Karpas-422 (cell line): Measurements from ENCODE around the gene IL1RN. TPM values are rescaled to one million over a fixed set of nuclear protein-coding genes. Genes with fewer than 3 reads are reported as not detected.

Experiments used
- DNase-seq: peaks from one replicate; pipeline ENCODE4 v3.0.0-alpha.2; 2015
- H2AFZ ChIP-seq: fragments of 200-600 bp; sonication (generic); 2 replicates; pipeline ENCODE4 v1.6.1; 2014; ENCODE audit warnings: antibody characterized with exemption, low read length, mixed read lengths
- H3K27ac ChIP-seq: fragments of 200-600 bp; sonication (generic); 2 replicates; pipeline ENCODE4 v1.5.1; 2014; ENCODE audit warnings: mild to moderate bottlenecking, low read length, moderate library complexity
- H3K27me3 ChIP-seq: fragments of 200-600 bp; sonication (generic); 2 replicates; pipeline ENCODE4 v1.6.1; 2014; ENCODE audit warnings: low read length, mixed read lengths
- H3K36me3 ChIP-seq: fragments of 200-600 bp; sonication (generic); 2 replicates; pipeline ENCODE4 v1.6.1; 2014; ENCODE audit warnings: low read length, mixed read lengths; ENCODE audit not compliant: insufficient read depth
- H3K4me1 ChIP-seq: fragments of 200-600 bp; sonication (generic); 2 replicates; pipeline ENCODE4 v1.6.1; 2014; ENCODE audit warnings: mild to moderate bottlenecking, low read length, mixed read lengths
- H3K4me2 ChIP-seq: fragments of 200-600 bp; sonication (generic); 2 replicates; pipeline ENCODE4 v1.6.1; 2014; ENCODE audit warnings: low read length, low read depth, mild to moderate bottlenecking; ENCODE audit not compliant: poor library complexity, severe bottlenecking
- H3K4me3 ChIP-seq: fragments of 200-600 bp; sonication (generic); 2 replicates; pipeline ENCODE4 v1.5.1; 2014; ENCODE audit warnings: mild to moderate bottlenecking, antibody characterized with exemption, low read length, mixed read lengths
- H3K79me2 ChIP-seq: fragments of 200-600 bp; sonication (generic); 2 replicates; pipeline ENCODE4 v1.6.1; 2014; ENCODE audit warnings: mild to moderate bottlenecking, low read length, mixed read lengths
- H3K9ac ChIP-seq: fragments of 200-600 bp; sonication (generic); 2 replicates; pipeline ENCODE4 v1.6.0; 2014; ENCODE audit warnings: low read length
- H3K9me2 ChIP-seq: fragments of 200-600 bp; sonication (generic), shearing (Covaris generic); replicated peaks from 2 replicates; pipeline ENCODE4 v1.6.0; 2014; ENCODE audit warnings: mild to moderate bottlenecking, low read length, moderate library complexity; ENCODE audit not compliant: insufficient read depth
- H3K9me3 ChIP-seq: fragments of 300-700, 200-600 bp; sonication (generic); 2 replicates; pipeline ENCODE4 v1.6.1; 2014; ENCODE audit warnings: low read length, mixed read lengths
- H4K20me1 ChIP-seq: fragments of 200-600 bp; sonication (generic); 2 replicates; pipeline ENCODE4 v1.6.1; 2014; ENCODE audit warnings: mild to moderate bottlenecking, antibody characterized with exemption, low read length, low read depth; ENCODE audit not compliant: insufficient read depth
- total RNA-seq: library from RNA; depleted of rRNA; stranded (reverse); fragments of >200 nt; shearing (Covaris generic); gene quantifications from 2 replicates; pipeline ENCODE4 v1.2.3, GENCODE V29; 2014; ENCODE audit warnings: low replicate concordance; rRNA removed

The IL1RN gene, protein sequence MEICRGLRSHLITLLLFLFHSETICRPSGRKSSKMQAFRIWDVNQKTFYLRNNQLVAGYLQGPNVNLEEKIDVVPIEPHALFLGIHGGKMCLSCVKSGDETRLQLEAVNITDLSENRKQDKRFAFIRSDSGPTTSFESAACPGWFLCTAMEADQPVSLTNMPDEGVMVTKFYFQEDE
- total RNA-seq, result not detected in 2 replicates

DNA sequence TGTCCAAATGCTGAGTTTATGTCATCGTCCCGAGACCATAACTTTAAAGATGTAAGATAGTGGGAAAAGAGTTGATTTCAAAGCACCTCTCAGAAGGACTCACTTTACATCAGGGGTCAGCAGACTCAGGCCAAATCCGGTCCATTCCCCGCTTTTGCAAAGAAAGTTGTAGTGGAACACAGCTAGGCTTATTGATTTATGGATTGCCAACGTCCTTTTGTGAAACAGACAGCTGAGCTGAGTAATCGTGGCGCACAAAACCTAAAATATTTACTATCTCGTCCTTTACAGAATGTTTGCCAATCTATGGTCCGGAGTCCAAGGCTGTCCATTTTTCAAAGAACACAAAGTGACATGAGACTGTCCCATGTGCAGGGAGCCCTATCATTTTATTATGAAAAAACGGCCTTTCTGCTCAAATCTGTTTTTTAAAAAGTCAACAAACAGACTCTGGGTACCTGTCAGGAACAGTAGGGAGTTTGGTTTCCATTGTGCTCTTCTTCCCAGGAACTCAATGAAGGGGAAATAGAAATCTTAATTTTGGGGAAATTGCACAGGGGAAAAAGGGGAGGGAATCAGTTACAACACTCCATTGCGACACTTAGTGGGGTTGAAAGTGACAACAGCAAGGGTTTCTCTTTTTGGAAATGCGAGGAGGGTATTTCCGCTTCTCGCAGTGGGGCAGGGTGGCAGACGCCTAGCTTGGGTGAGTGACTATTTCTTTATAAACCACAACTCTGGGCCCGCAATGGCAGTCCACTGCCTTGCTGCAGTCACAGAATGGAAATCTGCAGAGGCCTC is at the start of gene IL1RN:
TSS of gene IL1RN (plus strand) at position 754 of the 801 bp plus-strand sequence. CDS start at position 781, 27 bp downstream.
- H3K36me3 ChIP-seq, result no peaks in the 10 kb centered on the region
- H3K4me2 ChIP-seq, result no peak within 1 kb of the TSS
- no peak within 1 kb of the TSS for H3K9ac ChIP-seq
- H3K27ac ChIP-seq, result no peak within 1 kb of the TSS
- H3K27me3 ChIP-seq, result no peaks in the 10 kb centered on the region
- no peaks in the 10 kb centered on the region for H3K79me2 ChIP-seq
- no peak within 1 kb of the TSS for H2AFZ ChIP-seq
- no peaks in the 10 kb centered on the region for H4K20me1 ChIP-seq
- no peaks in the 10 kb centered on the region for H3K9me2 ChIP-seq
- no peak for DNase-seq
- H3K4me3 ChIP-seq, result no peak within 1 kb of the TSS
- no peaks in the 10 kb centered on the region for H3K4me1 ChIP-seq
- no peaks in the 10 kb centered on the region for H3K9me3 ChIP-seq

DNA sequence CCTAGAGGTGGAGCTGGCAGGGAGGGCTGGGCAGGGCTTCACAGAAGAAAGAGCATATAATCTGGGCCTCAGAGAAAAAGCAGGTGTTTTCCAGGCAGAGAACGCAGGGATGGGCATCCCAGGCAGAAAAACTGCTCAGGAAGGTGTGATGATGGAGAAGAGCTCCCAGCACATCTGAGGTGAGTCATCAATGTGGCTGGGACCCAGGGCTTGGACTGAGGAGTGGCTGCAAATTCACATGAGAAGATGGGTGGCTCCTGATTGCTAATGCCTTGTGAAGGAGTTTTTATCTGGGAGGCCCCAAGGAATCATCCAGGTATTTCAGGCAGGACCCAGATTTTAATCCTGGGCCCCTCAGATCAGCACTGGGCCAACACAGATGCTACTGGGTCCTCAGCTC is 49.5 kb upstream of the IL1RN start:
- Histone ChIP-seq H3K79me2 (no peaks in the 10 kb centered on the region), H3K9ac (no peak overlapping the region)

DNA sequence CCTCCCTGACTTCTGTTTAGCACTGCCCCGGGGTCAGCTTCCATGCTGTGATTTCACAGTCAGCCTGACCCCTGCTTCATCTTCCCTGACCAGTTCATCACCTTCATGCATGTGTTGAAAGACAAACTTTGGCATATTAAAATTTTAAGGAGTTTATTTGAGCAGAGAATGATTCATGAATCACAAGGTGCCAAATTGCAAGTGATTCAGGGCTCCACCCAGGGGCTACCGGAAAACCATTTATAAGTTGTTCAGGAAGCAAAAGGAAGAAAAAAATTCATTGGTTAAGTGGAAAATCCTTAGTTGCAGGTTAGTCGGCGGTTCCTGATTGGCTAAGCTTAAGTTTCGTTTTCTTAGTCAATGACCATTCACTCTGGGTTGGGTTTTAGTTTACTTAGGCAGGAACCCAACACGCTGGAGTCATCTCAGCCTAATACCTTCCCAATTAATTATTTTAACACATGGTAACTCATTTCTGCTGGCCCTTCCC is 49.0 kb upstream of the IL1RN start:
- Histone ChIP-seq H3K9ac (no peak overlapping the region), H4K20me1 (no peaks in the 10 kb centered on the region), H3K4me1 (peaks cover 2% of the 10 kb centered on the region; the same call in 1 of the 2 replicates), H3K9me2 (no peaks in the 10 kb centered on the region), H3K36me3 (no peaks in the 10 kb centered on the region), H3K4me3 (no peak overlapping the region), H3K4me2 (no peak overlapping the region), H3K27me3 (no peaks in the 10 kb centered on the region), H3K27ac (no peak overlapping the region), H3K79me2 (no peaks in the 10 kb centered on the region), H3K9me3 (no peaks in the 10 kb centered on the region), H2AFZ (no peak overlapping the region)
- DNase-seq, result no peak

More for the DNA sequence above, 49.5 kb upstream of the IL1RN start:
- Histone ChIP-seq H4K20me1 (no peaks in the 10 kb centered on the region), H3K4me3 (no peak overlapping the region), H3K36me3 (no peaks in the 10 kb centered on the region), H3K27me3 (no peaks in the 10 kb centered on the region), H3K4me2 (no peak overlapping the region), H3K27ac (no peak overlapping the region), H3K4me1 (no peaks in the 10 kb centered on the region), H2AFZ (no peak overlapping the region), H3K9me2 (no peaks in the 10 kb centered on the region), H3K9me3 (no peaks in the 10 kb centered on the region)
- no peak for DNase-seq

DNA sequence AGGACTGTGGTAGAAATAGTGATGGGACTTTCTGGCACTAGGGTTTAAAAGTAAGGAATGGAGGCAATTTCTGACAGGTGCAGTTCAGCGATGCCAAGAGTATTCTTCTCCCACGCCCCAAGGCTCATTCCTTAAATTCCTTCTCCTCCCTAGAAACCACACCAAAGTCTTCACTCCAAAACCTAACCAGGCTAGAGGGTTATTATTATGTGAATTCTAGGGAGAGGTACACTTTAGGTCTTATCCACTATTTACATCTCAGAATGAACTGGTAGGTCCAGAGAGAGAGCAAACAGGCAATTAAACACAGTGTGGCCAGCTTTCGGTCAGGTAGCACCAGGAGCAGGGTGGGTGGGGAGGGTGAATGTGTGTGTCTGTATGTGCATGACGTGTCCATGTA is 48.3 kb upstream of the IL1RN start:
- Histone ChIP-seq H3K36me3 (no peaks in the 10 kb centered on the region), H4K20me1 (no peaks in the 10 kb centered on the region), H3K27ac (no peak overlapping the region), H2AFZ (no peak overlapping the region), H3K4me1 (peaks cover 3% of the 10 kb centered on the region; the same call in 1 of the 2 replicates), H3K4me2 (no peak overlapping the region), H3K9me3 (no peaks in the 10 kb centered on the region), H3K79me2 (no peaks in the 10 kb centered on the region), H3K9ac (no peak overlapping the region), H3K9me2 (no peaks in the 10 kb centered on the region), H3K27me3 (no peaks in the 10 kb centered on the region), H3K4me3 (no peak overlapping the region)
- no peak for DNase-seq

DNA sequence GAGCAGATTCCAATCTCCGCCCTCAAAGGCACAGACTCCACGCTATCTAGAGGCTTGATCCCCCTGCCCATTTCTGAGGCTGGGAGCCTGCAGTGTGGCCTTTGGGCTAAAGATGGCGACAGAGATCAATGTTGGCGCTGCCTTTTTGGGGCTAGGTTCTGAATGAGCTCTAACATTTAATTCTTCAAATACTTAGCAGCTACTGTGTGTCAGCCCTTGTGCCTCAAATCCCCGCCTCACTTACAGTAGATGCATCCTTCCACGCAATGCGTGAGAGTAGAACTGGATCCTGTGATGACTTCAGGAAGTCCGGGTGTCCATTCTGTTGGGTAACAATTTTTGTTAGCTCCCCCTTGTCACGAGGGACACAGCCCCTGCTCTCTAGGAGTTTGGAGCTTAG is 47.3 kb upstream of the IL1RN start:
- H3K27me3 ChIP-seq, result no peaks in the 10 kb centered on the region
- no peak overlapping the region for H3K27ac ChIP-seq
- no peak overlapping the region for H3K4me3 ChIP-seq
- no peaks in the 10 kb centered on the region for H3K79me2 ChIP-seq
- no peaks in the 10 kb centered on the region for H3K9me3 ChIP-seq
- DNase-seq, result peak; percentile 73
- no peaks in the 10 kb centered on the region for H4K20me1 ChIP-seq
- H3K4me1 ChIP-seq, result peaks cover 3% of the 10 kb centered on the region; the same call in 1 of the 2 replicates
- H3K36me3 ChIP-seq, result no peaks in the 10 kb centered on the region
- H2AFZ ChIP-seq, result no peak overlapping the region
- no peak overlapping the region for H3K4me2 ChIP-seq
- H3K9me2 ChIP-seq, result no peaks in the 10 kb centered on the region
- H3K9ac ChIP-seq, result no peak overlapping the region

DNA sequence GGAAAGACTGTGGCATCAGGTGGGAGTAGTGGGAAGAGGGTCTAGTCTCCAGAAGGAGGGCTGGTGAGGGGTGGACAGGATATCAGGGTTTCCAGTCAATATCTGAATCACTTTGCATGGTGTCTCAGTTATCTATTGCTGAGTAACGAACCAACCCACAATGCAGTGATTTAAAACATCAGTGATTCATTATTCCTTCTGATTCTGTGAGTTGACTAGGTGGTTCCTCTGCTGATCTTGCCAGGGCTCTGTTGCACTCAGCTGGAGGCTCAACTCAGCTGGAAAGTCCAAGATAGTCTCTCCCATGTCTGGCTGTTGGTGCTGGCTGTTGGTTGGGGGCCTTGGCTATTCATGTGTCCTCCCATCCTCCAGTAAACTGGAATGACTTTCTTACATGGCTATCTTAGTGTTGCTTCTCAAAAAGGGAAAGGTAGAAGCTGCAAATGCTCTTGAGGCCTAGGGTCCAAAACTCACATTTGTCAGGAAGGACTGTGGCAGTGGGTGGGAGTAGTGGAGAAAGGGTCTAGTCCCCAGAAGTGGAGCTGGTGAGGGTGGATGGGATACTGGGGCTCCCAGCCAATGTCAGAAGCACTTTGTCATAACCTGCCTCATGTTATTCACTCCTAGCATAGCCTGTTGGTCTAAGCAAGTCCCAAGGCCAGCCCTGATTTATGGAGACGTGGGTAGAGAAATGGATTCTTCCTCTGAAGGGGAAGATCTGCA is 45.7 kb upstream of the IL1RN start:
- DNase-seq, result no peak
- Histone ChIP-seq H3K4me3 (no peak overlapping the region), H3K9ac (no peak overlapping the region), H3K36me3 (no peaks in the 10 kb centered on the region), H3K9me2 (no peaks in the 10 kb centered on the region), H3K27ac (no peak overlapping the region), H2AFZ (no peak overlapping the region), H4K20me1 (no peaks in the 10 kb centered on the region), H3K27me3 (no peaks in the 10 kb centered on the region), H3K9me3 (no peaks in the 10 kb centered on the region), H3K4me1 (peaks cover 3% of the 10 kb centered on the region; the same call in 1 of the 2 replicates), H3K79me2 (no peaks in the 10 kb centered on the region), H3K4me2 (no peak overlapping the region)

DNA sequence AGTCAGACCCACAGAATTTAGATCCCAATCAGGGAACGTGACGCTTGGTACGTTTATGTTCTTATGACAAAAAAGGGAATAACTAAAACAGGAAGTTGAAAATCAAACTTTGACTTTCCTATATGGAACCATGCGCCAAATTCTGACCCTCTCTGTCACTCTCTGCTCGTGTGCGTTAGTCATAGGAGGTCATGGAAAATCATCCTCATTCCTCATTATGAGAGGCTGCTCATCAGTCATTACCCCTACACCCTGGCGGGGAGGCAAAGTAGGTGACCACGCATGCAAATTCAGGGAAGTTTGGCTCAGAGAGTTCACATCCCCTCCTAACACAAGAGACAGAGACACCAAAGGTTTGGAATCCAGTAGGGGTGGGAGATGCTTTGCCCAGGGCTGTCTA is 44.1 kb upstream of the IL1RN start:
- no peak overlapping the region for H3K27ac ChIP-seq
- no peak overlapping the region for H3K4me2 ChIP-seq
- H2AFZ ChIP-seq, result no peak overlapping the region
- H3K9me2 ChIP-seq, result no peaks in the 10 kb centered on the region
- no peak for DNase-seq
- H3K27me3 ChIP-seq, result no peaks in the 10 kb centered on the region
- H3K79me2 ChIP-seq, result no peaks in the 10 kb centered on the region
- no peaks in the 10 kb centered on the region for H4K20me1 ChIP-seq
- no peaks in the 10 kb centered on the region for H3K9me3 ChIP-seq
- no peak overlapping the region for H3K9ac ChIP-seq
- peaks cover 3% of the 10 kb centered on the region; the same call in 1 of the 2 replicates for H3K4me1 ChIP-seq
- H3K4me3 ChIP-seq, result no peak overlapping the region
- H3K36me3 ChIP-seq, result no peaks in the 10 kb centered on the region
